ENCODE results near the gene SPAG16.
A peak's percentile ranks its signal among the peaks of the same experiment; 100 is the strongest.

SPAG16 gene

GRCh38 chr2:213284105-213285090 lies at the start of gene SPAG16:
SPAG16 (plus strand) TSS chr2:213284464.
- DNase-seq, result peak; percentile 88

GRCh38 chr2:213234641-213235040 lies 49.6 kb upstream of the SPAG16 start:
- no peak for DNase-seq

DNA sequence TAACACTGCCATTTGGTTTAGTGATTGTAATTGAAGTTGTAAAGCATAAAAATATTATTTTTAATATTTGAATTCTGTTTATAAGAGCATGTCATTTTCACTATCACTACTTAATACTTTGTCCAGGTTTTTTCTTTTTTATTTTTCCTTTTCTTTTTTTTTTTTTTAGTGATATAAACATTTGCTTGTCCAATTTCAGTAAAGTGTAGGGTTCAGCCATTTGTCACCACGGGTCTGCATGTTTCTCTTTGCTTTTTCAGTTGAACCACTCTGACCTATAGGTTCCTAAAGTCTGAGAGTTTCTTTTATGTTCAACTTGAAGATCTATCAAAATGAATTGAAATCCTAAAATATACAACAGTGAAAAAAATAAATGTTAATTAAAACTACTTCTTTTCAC lies 48.5 kb upstream of the SPAG16 start:
- no peak for DNase-seq

DNA sequence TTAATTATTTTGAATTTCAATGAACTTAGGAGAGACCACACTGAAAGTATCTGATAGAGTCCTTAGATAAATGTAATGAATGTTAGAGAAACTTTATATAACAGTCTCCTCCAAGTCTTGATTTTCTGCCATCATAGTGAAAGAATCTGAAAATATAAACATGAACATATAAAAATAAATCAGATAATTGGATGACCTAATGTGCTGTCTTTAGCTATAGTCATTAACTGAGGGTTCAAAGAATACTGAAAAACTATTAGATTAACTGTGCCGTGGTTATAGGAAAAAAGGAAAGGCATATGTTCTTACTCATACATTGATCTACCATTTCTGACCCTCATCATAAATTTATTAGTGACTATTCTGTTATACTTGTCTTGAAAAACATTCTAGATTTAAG lies 47.0 kb upstream of the SPAG16 start:
- DNase-seq, result no peak

GRCh38 chr2:213237787-213238186 lies 46.5 kb upstream of the SPAG16 start:
- no peak for DNase-seq

- no peak for DNase-seq
Observed at GRCh38 chr2:213238753-213239495, 45.3 kb upstream of the SPAG16 start.

GRCh38 chr2:213241817-213242216 lies 42.4 kb upstream of the SPAG16 start:
- no peak for DNase-seq

- DNase-seq, result no peak
Observed at GRCh38 chr2:213242653-213243052, 41.6 kb upstream of the SPAG16 start.

GRCh38 chr2:213243189-213244044 lies 40.8 kb upstream of the SPAG16 start:
- no peak for DNase-seq

DNA sequence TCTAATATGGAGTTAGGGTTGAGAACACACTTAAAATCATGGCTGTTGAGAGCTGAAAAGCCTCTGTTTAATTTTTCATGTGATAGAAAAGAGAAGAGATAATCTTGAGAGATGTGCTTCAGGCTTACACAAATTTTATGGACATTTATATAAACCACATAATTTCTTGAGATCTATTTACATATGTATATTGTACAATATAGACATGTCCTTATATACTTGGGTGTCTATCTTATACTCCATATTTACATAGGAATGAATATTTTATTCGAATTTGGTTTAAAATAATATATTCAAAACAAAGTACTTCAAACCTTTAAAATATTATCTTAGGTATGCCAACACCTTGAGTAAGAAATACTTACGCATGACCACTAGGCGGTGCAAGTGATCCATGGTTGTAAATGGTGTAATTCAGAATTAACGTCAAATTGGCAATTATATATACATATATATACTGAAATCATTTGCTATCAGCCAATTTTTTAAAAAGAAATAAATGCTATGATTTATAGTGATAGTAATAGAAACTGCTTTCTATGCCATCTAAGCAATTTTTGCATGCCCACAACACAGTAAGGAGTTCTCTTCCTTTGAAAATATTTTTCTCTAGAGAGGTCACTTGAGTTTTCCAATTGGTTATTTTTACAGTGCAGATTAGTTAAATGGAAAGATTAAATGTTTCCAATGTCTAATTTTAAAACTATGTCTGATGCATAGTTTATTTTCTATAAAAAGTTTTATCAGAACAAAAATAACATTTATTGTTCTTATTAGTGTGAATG lies 37.6 kb upstream of the SPAG16 start:
- DNase-seq, result peak; percentile 52

DNA sequence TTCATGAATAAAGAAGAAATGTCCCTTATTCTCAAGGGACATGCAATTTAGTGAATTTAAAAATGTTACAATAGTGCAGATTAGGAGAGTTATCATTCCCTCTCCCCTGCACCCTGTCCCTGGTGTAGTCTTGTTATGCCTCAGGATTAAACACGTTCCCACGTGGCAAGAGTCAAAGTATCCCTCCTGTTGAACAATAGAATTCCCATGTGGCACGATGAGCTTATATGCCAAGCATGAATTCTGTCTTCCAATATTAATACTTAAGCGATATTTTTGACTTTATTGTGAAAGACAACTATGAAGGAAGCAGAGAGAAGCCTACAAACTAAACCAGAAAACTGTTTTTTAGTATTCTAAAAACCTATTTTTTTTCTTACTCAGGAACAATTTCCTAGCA lies 36.7 kb upstream of the SPAG16 start:
- DNase-seq, result no peak

DNA sequence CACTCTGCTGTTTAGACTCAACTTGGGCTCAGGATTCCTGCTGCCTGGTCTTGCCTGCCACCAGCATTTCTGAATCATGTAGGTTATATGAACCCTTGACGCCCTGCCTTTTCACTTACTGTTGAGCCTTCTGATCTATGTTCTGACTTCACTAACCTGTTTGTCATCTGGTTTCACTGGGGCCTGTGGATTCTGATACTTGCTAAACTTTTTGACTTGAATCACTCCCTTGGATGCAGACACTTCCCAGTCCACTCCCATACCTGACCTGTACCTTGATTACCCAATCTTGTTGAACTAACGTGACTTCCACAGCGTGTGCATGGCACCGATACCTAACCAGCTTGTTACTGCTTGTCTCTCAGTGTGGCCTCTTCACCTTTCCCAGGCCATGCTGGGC lies 35.6 kb upstream of the SPAG16 start:
- DNase-seq, result no peak

DNA sequence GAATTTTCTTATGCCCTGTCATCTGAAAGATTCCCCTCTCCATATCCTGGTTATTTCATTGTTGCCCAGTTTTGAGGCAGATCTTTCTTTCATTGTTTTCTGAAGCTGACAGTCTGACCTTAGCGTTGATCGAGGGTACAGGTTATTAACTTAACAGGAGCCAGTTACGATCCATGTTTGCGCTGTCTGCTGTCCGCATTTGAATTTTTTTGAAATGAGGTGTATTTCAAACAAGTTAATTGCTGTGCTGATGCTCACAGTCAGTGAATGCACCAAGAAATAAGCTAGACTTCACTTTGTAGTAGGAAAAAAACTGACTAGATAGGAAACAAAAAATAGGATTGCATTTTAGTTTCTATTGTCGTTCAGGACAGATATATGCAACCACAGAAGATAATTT lies 34.8 kb upstream of the SPAG16 start:
- DNase-seq, result no peak

GRCh38 chr2:213251618-213252017 lies 32.6 kb upstream of the SPAG16 start:
- DNase-seq, result peak; percentile 62

DNA sequence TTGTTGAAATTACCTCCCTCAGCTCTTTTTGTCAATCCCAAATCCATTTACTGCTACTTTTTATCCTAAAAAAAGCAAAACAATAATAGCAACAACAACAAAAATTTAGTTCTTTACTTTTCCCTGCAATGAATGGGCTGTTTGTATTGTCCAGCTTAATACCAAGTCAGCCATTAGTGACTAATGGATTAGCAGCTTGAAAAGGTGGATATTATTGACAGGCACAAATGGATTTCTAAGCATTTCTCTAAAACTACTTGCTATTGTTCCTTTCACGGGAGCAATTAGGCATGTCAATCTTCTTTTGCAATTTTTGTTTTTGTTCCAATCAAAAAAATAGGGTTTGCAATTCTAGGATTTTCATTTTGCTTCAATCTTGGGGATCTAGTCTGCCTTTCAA lies 32.1 kb upstream of the SPAG16 start:
- no peak for DNase-seq

DNA sequence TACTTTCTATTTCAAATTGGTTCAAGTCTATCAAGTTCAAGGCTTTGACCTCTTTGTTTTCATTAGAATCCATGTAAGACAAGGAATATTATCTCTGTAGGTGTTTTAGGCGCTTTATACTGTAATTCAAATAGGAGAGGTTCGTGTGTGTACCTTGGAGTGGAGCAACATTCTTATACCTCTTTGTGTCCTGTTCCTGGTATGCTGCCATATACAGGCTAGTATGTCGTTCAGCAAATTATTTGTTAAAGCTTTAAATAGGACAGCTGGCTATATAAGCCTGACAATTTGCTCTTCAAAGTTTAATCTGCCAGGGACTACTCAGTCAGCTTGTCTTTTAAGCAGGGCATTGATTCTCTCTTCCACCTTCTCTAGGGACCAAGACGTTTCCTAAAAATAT lies 31.1 kb upstream of the SPAG16 start:
- DNase-seq, result no peak

- no peak for DNase-seq
Observed at GRCh38 chr2:213259266-213259665, 25.0 kb upstream of the SPAG16 start.

DNA sequence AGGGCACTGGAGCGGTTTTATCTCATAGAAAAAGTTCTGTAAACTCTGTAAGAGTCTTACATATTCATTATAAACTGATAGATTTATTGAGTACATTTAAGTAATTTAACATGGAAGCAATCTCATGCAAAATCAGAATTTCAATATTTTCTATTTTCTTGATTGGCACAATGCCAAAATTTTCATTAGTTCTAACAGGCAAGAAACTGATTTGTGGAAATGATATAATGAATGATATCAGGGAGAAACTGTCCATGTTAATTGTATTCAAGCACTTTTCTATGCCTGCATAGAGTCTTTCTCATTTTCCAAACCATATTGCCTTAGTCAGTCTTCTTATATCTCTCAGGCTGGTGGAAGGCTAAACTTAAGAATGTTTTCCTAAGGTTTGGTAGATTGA lies 23.0 kb upstream of the SPAG16 start:
- DNase-seq, result no peak

DNA sequence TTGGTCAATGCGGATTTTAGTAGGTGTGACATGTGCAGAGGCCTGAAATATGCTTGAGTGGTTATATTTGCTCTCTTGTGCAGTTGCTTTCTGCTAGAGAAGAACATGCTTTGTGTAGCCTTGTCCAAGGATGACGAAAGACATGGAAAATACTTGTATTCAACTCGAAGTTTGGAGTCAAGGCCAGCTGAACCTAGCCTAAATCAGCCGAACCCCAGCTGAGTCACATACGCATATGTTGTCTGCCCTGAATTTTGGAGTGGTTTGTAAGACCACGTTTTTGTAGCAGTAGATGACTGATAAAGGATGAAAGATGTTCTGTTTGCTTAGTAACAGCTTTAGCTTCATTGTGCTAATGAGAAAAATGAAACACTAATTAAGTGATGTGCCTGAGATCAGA lies 22.5 kb upstream of the SPAG16 start:
- no peak for DNase-seq

DNA sequence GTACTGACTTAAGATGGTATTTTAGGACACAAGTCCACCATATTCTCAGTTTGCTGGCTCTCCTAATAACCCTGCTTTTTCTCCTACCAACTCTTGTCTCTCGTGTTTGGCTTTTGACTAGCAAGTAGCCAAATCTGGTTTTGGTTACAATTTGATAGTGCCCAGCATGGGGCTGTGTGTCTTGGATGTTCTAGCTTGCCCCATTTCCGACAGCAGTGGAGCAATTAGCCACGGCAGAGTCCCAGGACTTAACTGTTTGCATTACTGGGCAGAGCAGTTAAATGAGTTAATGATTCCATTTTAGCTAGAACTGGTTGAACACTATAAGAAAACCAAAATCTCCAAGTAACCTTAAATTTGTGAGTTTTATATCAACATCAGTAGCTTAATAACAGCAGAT lies 18.6 kb upstream of the SPAG16 start:
- no peak for DNase-seq

- no peak for DNase-seq
Observed at GRCh38 chr2:213266421-213266820, 17.8 kb upstream of the SPAG16 start.

DNA sequence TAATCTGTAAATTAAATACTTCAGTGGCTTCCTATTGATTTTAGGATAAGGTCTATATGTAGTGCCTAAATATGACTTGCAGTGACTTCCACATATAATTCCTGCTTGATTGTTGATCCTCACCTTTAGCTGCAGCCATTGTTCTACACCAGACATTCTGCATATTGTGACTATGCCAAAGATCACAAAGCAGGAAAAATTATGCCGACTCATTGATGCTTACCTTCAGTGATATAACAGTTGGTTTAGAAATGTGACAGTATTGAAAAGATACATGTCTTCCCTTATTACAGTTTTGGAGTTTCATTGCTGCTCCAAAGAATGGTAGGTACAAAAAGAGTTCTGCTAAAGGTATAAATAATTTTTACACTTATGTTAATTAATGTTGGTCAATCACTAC lies 12.3 kb upstream of the SPAG16 start:
- DNase-seq, result no peak
